CD4-positive, alpha-beta T cell treated with Interleukin-12 subunit alpha and Interleukin-12 subunit beta, for 1 hour (primary cell): ENCODE measurements around the gene AQP12A.
"Not testable (repeated sequence)": the region's sequence is repeated elsewhere in the genome, so short reads cannot be mapped to it uniquely, and the experiment has no call there.

ENCODE experiments used
- DNase-seq: peaks from one replicate; pipeline ENCODE4 v3.0.0-alpha.2; 2020

Gene AQP12A

DNA sequence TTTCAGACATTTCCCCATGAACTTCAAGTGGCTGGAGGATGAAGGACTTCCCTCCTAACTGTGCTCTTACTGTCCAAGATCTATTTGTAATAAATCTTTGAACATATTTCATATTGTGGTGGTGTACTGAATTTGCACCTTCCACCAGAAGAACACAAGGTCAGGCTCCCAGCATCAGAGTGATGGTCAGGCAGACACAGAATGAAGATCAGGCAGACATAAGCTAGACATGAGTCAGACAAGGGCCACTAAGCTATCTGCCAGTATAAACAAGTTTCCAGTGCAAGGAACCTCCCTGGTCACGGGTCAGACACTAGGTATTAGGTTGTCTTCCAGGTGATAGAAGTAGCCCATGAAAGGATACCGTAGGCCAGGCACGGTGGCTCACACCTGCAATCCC lies 29.0 kb upstream of the AQP12A start:
- DNase-seq, result no peak

DNA sequence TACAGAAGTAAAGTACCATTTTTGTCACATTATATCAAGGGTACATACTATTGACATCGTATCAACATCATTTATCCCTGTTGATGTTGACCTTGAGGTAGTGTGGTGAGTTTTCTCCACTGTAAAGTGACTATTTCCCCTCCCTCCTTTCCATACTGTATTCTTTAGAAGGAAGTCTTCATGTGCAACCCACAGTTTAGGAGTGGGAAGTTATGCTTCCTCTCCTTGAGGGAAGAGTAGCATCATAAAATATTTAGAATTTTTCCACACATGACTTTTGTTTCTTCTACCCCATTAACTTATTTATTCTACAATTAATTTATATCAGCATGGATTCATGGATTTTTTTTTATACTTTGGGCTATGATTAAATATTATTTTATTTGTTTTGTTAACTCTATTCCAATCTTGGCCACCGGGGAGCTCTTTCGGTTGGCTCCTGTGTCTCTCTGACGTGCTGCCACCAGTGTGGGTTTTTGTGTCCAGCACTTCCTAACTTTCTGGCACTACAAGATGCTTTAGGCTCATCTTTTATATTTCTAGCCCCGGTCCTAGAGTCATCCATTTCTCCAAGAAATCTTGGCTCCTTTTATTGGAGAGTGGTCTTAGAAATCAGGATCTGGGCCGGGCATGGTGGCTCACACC lies 28.0 kb upstream of the AQP12A start:
- no peak for DNase-seq

DNA sequence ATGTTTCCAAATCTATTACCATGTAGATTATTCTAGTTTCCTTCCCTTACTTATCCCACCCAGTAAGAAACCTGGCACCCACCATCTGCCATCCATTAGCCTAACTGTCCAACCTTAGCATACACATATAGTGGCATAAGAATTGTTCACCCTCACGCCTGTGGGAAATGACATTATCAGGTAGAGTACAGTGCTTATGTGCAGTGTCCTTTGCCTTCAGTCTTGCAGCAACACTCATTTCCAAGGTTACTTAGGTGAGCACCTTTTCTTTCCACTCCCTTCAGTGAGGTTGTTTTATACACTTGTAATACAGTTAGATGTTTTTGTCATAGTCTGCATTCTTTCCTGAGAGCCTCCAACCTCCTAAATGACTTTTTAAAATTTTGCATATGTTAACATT lies 27.0 kb upstream of the AQP12A start:
- DNase-seq, result no peak

DNA sequence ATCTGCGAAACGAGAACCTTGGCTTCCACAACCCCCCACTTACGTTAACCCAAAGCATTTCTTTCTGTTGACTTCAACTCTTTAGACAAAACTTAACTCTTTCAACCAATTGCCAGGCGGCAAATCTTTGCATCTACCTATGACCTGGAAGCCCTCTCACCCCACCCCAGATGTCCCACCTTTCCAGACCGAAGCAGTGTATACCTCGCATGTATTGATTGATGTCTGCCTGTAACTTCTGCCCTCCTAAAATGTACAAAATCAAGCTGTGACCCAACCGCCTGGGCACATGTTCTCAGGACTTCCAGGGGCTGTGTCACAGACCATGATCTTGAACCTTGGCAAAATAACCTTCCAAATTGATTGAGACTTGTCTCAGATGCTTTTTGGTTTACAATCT lies 21.3 kb upstream of the AQP12A start:
- DNase-seq, result no peak

DNA sequence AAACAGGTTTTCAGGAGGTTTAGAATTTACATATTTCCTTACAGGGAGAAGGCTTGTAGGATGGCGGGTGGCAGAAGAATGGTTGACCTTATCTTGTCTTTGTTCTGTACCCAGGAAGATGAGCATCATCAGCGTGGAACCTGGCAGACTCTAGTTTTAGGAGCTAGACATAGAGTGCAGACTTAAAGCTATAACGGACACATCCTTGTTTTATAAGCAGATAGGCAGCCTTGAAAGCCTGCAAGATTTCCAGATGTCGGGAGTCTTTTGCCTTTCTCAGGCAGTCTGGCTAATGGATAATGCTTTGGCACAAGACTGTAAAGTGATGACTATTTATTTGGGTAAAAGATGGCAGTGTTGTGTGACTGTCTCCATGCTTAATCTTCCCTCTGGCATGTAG lies 20.7 kb upstream of the AQP12A start:
- DNase-seq, result no peak

DNA sequence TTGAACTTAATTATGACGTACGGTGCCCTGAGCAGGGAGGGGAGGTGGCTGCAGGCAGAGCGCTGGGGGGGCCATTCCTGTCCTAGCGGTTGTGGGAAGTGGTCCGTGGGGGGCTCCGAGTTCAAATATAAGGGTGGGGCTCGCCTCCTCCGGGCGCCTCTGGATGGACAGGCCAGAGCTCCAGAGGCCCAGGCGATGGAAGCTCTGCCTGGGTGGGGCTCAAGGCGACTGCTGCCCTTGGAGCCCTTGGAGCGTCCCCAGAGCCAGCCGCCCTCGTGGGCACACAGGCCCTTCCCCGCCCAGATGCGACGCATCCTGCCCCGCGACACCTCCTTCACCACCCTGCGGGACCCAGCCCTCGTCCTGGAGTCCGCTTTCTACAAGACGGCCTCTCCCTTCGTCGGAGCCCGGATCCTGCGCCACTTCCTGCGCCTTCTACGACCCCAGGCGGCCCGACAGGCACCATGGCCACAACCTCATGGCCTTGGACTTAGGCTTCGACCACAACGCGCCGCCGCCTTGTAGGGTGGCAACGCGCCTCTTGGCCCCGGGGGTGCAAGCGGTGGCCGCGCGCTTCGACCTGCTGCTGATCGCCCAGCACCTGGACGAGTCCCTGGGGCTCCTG lies 19.5 kb upstream of the AQP12A start:
- no peak for DNase-seq

DNA sequence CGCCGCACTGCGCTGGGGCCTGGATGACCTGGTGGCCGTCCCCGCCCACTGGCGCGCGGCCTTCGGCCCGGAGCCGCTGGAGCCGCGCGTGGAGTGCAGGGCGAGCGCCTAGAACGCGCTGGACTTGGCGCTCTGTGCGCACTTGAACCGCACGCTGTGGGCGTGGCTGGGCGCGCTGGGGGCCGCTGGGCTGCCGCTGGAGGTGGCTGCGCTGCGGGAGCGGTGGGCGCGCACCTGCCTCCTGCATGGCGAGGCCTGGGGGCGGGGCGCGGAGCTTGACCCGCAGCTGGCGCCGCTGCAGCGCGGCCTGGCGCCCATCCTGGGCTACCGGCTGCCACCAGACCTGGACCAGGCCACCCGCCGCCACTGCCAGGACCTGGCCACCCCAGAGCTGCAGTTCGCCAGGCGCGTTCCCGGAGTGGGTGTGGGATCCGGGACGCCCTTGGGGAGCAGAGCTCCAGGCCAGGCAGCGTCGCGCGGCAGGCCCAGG lies 18.9 kb upstream of the AQP12A start:
- no peak for DNase-seq

DNA sequence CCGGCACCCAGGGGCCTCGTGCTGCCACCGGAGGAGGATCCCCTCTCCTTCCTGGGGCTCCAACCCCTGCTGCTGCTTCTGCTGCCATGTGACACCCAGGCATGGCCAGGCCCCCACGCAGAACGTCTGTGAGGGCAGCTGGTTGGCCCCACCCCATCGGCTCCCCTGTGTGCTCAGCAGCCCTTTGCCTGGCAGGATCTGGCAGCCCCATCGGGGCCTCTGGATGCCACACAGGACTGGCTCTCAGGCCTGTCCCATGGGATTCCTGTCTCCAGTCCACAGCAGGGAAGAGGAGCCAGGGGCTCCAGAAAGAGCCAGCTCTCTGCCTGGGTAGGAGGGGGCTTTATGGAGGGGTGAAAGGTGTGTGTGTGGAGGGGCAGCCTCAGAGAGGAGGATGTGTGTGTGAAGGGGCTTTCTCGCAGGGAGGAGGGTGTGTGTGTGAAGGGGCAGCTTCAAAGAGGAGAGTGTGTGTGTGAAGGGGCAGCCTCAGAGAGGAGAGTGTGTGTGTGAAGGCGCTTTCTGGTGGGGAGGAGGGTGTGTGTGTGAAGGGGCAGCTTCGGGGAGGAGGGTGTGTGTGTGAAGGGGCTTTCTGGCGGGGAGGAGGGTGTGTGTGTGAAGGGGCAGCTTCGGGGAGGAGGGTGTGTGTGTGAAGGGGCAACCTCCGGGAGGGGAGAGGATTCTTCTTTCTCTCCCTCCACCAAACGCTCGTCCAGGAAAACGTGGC lies 17.0 kb upstream of the AQP12A start:
- not testable (repeated sequence) for DNase-seq

DNA sequence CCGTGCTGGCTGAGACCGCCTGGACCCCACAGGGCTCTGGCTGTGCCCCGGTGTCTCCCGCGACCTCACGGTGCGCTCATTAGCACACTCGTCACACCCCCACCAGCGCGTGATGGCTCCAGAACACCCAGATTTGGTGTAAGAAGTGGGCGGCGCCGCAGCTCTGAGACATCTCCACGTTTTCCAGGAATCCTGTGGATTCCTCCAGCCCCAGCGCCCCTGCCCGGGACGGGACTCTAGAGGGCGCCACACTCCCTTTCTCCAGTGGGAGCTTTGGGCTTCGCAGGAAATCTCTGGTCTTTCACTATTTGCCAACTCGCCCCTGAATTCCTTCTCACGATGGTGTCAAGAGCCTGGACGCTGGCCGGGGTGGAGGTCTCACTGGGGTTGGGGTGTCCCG lies 16.3 kb upstream of the AQP12A start:
- DNase-seq, result not testable (repeated sequence)

DNA sequence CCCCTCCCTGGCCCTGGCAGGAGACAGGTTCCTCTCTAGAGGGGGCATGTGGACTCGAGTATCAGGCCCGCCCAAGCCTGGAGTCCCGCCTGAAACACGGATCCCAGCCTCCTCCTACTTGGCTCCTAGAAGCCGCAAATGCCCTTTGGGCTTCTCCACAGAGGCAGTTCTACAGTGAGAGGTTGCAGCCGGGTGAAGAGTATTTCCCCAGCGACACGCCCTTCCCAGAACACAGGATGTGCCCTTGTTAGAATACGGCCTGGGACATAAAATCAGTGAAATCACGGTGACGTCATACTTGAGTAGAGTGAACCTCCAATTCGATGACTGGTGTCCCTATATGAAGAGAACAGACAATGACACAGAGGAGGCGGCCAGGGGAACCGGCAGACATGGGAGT lies 13.6 kb upstream of the AQP12A start:
- not testable (repeated sequence) for DNase-seq

DNA sequence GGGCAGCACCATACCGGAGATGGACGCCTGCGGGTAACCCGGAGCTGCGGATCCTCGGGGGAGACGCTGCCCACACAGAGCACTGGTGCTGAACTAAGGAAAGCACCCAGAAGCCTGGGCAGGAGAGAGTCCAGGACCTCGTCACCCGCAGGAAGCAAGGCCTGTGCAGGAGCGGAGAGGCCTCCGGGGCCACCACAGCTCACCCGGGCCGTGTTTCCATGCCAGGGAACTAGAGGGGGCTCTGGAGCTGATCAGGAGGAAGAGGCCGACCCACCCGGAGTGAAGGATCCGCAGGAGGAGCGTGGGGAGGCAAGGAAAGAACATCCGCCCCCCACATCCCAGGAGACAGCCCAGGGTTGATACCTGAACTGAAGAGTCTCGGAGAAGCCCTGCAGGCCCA lies 12.8 kb upstream of the AQP12A start:
- DNase-seq, result not testable (repeated sequence)

DNA sequence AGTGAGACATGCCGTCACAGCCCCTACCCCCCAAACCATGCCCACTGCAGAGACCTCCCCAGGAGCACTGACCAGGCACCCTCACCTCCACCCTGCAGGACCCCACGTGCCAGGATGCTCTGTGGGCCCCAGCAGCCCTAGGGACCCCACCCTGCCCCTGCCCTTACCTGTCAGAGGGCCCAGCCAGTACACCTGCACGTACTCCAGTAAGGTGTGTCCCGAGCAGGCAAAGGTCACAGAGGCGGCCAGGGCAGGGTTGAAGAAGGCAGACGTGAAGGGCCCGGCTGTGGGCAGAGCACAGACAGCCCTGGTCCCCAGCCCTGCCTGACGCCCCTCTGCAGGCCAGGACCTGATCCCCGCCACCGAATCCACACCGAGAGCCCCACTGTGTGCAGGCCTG lies 11.5 kb upstream of the AQP12A start:
- DNase-seq, result not testable (repeated sequence)

DNA sequence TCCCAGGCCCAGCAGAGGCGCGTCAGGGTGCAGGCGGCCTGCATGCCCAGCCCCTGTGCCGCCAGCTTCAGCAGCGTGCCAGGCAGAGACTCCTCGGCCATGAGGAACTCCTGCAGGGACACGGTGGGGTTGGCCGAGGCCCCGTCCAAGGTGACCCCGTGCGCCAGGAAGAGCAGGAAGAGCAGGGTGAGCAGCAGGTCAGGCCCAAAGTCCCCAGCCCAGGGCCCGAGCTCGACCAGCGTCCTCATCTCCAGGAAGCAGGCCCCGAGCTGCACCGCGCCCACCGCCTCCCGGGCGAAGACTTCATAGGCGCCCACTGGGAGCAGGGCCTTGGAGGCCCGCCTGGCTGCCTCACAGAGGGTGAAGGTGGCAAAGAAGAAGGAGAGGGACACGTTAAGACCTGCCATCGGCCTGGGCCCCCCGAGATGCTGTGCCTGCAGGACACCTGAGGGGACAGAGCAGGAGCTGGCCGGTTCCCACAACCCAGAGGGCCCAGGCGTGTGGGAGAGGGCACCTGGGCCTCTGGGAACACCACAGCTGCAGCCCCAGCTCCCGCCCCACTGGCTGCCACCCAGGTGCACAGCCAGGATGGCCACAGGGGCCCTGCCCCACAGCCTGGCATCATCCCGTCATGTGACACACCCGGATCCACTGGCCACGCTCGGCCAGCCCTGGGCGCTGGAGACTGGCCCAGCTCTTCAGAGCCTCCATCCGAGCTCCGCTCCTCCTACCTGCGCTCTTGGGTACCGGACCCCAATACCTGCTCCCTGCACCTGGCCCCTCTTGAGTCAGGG lies 9.0 kb upstream of the AQP12A start, which contains the start of gene AQP12B:
TSS of gene AQP12B (minus strand) at position 455 of the 794 bp plus-strand sequence. CDS start at position 407, 48 bp downstream.
- not testable (repeated sequence) for DNase-seq

DNA sequence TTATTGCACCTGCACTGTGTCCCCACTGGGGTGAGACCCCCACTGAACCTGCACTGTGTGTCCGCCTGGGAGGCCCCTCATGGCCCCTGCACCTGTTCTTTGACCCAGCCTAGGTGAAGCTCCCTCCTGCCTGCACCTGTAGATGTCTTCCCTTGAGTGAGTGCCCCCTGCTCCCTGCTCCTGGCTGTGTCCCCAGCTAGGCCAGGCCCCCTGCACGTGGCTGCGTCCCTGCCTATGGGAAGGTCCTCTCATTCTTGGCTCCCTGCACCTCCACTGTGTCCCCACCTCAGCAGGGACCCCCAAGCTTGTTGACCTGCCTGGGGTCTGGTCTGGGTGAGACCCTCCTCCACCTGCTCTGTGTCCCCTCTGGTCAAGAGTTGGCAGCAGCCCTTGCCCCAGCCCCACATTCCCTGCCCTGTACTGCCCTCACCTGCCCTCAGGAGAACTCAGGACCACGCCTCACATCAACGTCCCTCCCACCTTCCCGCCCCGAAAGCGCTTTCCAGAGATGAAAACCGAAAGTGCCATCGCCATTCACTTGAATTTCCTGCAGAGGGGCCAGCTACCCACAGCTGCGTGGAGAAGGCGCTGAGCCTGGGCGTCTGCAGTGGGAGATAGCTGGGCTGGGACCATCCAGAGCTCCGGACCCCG lies 8.2 kb upstream of the AQP12A start:
- DNase-seq, result not testable (repeated sequence)

DNA sequence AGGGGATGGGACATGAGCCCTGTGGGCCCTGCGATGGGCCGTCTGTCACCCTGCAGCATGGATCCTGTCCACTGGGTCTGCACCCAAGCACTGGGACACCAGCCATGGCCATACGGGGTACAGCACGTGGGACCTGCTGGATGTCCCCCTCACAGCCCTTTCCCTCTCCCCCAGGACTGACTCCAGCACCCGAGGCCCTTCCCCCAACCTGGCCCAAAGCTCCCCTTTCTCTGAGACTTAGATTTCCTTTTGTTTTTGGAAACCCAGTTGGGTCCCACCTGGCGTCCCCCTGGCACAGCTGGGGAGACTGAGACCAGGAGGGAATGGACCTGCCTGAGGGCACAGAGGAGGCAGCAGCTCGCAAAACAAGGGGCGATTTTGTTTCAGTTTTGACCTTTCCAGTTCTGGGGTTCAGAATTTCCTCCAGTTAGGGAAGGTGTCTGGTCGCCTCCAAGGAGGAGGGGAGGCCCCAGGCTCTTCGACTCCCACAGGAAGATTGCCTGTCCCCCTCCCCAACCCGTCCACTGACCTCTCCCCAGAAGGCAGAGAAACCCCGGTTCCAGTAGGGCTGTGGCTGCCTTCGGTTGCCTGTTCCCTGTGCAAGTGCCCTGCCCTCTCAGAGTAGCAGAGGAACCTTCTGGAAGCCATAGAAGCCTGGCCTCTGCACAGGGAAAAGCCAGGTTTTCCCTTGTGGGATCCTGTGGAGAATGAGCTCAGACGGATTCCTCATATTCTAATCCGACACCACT lies 7.5 kb upstream of the AQP12A start:
- DNase-seq, result not testable (repeated sequence)

DNA sequence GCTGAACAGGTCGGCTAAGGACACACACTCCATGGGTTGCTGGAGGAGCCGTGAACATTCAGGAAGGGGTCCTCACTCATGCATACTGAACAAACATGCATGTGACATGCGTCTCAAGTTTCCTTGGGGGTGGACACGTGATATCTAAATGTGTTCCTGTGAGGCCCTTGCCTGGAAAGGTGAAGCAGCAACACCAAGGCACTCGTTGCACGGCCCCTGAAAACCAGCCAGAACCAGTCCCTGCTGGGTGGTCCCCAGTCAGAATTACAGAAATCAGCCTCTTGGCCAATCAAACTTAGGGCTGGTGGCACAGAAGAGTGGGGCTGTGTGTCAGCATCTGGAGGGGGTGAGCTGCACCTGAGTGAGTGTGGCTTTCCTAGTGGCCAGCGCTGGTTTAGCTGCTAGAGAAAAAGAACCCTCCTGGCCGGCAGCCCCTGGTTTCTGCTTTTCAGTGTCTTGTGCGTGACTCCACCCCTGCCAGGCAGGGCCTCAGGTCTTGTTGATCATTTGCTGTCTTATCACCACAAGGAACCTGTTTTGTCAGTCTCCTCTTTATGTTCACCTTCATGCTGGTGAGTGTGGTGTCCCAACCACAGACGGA lies 5.8 kb upstream of the AQP12A start:
- no peak for DNase-seq

DNA sequence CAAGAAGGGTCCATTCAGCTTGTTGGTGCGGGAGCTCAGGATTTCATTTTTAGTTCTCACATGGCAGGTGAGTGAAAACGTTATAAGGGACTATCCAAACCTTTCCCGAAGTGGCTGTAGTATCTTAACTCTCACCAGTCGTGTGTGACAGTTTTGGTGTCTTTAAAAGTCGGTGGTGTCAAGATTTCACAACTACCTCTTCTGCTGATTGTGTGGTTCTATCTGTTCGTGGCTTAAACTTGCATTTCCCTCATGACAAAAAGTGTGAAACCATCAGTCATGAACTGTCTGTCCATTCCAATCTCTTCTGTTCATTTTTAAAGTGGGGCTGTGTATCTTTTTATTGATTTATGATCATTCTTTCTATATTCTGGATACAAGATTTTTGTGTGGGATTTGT lies 5.2 kb upstream of the AQP12A start:
- no peak for DNase-seq

DNA sequence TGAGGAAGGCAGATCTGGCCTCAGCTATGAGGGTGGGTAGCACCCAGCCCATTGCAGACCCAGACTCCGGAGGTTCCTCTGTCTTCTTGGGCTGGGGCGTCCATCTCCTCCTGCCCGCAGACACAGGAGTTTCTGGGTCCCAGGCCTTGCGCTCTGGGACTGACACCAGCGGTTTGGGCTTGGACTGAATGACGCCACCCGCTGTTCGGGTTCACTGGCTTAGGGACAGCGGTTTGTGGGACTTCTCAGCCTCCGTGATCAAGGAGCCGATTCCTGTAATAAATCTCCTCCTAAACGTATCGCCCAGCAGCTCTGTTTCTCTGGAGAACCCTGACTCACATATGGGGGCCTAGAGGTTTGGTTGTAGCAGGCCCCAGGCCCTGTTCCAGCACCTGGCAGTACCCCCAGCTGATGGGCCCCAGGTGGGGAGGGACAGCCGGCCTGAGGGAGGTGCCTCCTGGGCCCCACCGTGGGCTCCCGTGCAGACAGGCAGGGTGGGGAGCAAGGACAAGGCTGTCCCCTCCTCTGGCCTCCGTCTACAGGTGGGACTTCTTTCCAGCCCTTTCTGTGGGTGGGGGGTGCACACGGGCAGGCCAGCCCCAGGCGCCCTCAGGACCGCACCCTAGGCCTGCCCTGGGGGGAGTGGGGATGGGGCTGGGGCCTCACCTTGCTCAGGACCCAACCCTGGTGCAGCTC lies 4.5 kb upstream of the AQP12A start:
- no peak for DNase-seq

DNA sequence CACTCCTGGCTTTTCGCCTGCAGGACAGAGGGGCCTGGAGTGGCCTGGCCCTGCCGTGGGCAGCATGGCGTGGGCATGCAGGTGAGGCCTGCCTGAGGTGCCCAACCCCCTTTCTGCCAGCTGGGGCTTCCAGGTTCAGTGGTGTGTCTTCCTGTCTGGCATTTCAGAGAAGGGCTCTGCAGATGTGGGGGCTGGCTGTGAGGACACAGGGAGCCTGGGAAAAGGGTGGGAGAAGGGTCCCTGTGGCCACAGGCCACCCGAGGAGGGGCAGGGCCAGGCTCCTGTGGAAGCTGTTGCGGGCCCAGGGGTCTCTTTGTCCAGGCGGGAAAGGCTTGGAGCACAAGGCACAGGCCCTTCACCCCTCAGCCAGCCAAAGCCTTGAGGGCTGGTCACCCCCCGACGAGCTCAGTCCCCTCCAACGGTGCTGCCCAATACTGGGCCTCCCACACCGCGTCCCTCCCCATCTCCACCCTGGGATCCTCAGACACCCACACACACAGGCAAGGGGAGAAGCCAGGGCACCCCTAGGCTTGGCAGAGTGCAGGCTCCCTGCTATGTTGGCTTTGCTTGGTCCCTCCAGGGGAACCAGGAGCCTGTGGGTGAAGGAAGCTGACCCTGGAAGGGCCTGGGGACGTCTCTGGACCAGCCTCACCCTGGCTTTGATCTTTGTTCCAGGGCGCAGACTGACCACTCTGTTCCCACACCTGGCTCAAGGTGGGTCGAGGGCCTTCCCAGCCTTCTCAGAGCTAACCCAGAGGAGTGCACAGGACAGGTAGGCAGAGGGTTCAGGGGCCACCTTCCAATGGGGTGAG lies 3.7 kb upstream of the AQP12A start:
- DNase-seq, result no peak

DNA sequence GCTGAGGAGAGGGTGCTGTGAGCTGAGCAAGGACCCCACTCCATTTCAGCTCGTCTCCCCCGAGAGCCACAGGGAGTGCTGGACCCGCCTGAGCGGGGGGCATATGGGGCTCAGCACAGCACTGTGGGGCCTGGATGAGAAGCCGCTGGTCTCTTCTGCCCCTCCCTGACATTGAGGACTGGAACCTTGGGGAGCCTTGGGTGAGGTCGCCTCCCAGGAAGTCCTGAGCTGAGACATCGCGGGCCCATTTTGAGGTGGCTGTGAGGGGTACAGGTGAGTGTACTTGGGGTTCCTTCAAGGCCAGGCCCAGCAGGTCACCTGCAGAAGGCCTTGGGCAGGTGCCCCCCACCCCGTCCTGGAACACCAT lies 3.1 kb upstream of the AQP12A start:
- DNase-seq, result no peak
